ENCODE data around the gene LRMDA.

DNA sequence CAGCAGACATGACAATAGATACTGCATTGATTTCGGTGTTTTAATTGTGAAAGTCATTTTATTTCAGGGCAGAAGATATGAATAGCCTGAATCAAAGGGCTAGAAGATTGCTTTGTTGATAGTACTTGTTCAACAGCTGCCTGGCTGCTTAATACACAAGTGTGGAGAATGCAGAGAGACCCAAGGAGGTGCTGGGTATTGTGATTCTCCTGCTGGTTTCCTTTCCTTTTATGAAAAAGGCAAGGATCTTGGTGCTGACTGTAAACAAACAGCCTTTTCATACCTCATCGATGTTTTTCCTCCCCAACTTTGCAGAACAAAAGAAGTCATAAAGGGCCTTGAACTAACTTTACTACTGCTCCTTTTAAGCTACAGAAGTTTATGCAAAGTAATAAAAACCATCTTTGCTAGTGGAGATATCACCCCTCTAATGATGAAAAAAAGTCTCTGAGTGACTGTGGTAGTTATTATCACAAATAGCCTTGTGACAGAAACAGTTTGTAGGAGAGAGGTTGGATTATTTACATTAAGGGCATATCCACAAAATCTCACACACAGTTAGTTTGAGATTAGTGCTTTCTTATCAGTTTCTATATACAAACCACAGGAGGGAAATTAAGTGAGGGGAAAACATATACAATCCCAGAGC is 800.0 kb downstream of the LRMDA start:
- TF ChIP-seq CTCF (IDR thresholded peaks at IDR 0.05 in 2 of 3, conservative IDR thresholded peaks at IDR 0.05 in 1 of 3; ENCODE audit: control insufficient read depth in 2 of 3, extremely low read depth in 1 of 3, insufficient read depth in 1 of 3, low read depth in 3 of 3, low read length in 3 of 3) (no peak), CBX3 (IDR thresholded peaks at IDR 0.05; ENCODE audit: borderline replicate concordance, low read depth) (no peak), IKZF1 (conservative IDR thresholded peaks at IDR 0.05) (no peak), CHD2 (IDR thresholded peaks at IDR 0.05; ENCODE audit: borderline replicate concordance, low read depth, low read length) (no peak), CBFB (IDR thresholded peaks at IDR 0.05; ENCODE audit: low read depth) (no peak), NFYA (IDR thresholded peaks at IDR 0.05; ENCODE audit: borderline replicate concordance, low read depth, low read length) (no peak), MEF2A (IDR thresholded peaks at IDR 0.05; ENCODE audit: insufficient read depth, low read depth, low read length) (no peak), SIN3A (IDR thresholded peaks at IDR 0.05; ENCODE audit: low read depth, low read length) (no peak), EZH2 (IDR thresholded peaks at IDR 0.05; ENCODE audit: borderline replicate concordance, control insufficient read depth, low read depth, low read length) (no peak), IRF4 (IDR thresholded peaks at IDR 0.05; ENCODE audit: low read depth, low read length) (no peak)
- TF ChIP-seq, protein P1, sequence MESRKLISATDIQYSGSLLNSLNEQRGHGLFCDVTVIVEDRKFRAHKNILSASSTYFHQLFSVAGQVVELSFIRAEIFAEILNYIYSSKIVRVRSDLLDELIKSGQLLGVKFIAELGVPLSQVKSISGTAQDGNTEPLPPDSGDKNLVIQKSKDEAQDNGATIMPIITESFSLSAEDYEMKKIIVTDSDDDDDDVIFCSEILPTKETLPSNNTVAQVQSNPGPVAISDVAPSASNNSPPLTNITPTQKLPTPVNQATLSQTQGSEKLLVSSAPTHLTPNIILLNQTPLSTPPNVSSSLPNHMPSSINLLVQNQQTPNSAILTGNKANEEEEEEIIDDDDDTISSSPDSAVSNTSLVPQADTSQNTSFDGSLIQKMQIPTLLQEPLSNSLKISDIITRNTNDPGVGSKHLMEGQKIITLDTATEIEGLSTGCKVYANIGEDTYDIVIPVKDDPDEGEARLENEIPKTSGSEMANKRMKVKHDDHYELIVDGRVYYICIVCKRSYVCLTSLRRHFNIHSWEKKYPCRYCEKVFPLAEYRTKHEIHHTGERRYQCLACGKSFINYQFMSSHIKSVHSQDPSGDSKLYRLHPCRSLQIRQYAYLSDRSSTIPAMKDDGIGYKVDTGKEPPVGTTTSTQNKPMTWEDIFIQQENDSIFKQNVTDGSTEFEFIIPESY (IDR thresholded peaks at IDR 0.05) = no peak

All from GM12878 (cell line).